ENCODE results near the gene EPHA6.

GRCh38 chr3:96900566-96900965, 86.2 kb downstream of the EPHA6 start:
- TF ChIP-seq POLR2A (IDR thresholded peaks at IDR 0.05) = no peak
- no peak for TF ChIP-seq CTCF (IDR thresholded peaks at IDR 0.05)
- TF ChIP-seq EP300 (IDR thresholded peaks at IDR 0.05) = no peak
- TF ChIP-seq POLR2AphosphoS5 (IDR thresholded peaks at IDR 0.05) = no peak
